Breast epithelium (tissue), 4 donors: ENCODE results near the gene IGF2BP2. TPM values are rescaled to one million over a fixed set of nuclear protein-coding genes. Genes with fewer than 3 reads are reported as not detected.

ENCODE experiments used
- DNase-seq, 2 donors: peaks; one replicate each; pipeline ENCODE4 v3.0.0-alpha.2; 2019; ENCODE audit warnings: low spot score in 2 of 2
- H3K27ac ChIP-seq, 2 donors: fragments of 200-600 bp; sonication (generic) in 1 of 2; one replicate each; pipeline ENCODE4 v1.5.1; 2016 to 2019; ENCODE audit warnings: mild to moderate bottlenecking in 1 of 2
- H3K27me3 ChIP-seq, 2 donors: fragments of 200-600 bp; sonication (generic) in 1 of 2; one replicate each; pipeline versions ENCODE4 v1.5.1 to v1.6.0; 2017 to 2019; ENCODE audit warnings: control low read depth in 1 of 2, mild to moderate bottlenecking in 1 of 2
- H3K36me3 ChIP-seq: fragments of 200-600 bp; one replicate; pipeline ENCODE4 v1.5.1; 2019
- H3K4me1 ChIP-seq, 2 donors: fragments of 200-600 bp; sonication (generic); one replicate each; pipeline ENCODE4 v1.5.1; 2016 to 2019; ENCODE audit warnings: control low read depth in 1 of 2
- H3K4me3 ChIP-seq, 3 donors: fragments of 200-600 bp; sonication (generic); 1 replicate in 2 of 3; 2 replicates in 1 of 3; pipeline ENCODE4 v1.5.1; 2016 to 2019; ENCODE audit warnings: mild to moderate bottlenecking in 3 of 3, moderate library complexity in 2 of 3
- H3K9me3 ChIP-seq, 2 donors: fragments of 200-600 bp; sonication (generic) in 1 of 2; one replicate each; pipeline ENCODE4 v1.5.1; 2016 to 2019; ENCODE audit warnings: control low read depth in 1 of 2
- CTCF ChIP-seq, 3 donors: fragments of 450-650 bp; IDR thresholded peaks; one replicate each; pipeline ENCODE4 v1.5.1; 2016 to 2017; ENCODE audit warnings: antibody characterized with exemption in 3 of 3, mild to moderate bottlenecking in 3 of 3, moderate library complexity in 3 of 3
- POLR2A ChIP-seq: fragments of 450-650 bp; IDR thresholded peaks from one replicate; pipeline ENCODE4 v1.6.1; 2016; ENCODE audit warnings: antibody characterized with exemption, mild to moderate bottlenecking, moderate library complexity
- POLR2AphosphoS5 ChIP-seq, 3 donors: sonication (generic); formaldehyde crosslinking; IDR thresholded peaks; one replicate each; pipeline ENCODE4 v1.6.1; 2017; ENCODE audit warnings: antibody characterized with exemption in 3 of 3
- intact Hi-C: fragments of 100-400 bp; cut with DNase I; formaldehyde crosslinking; loops from one replicate; pipeline ENCODE4 v1.15.1; 2023; ENCODE audit warnings: low total_unique reads
- total RNA-seq, 3 donors: library from RNA; depleted of rRNA; stranded (reverse); fragments of >200 nt; gene quantifications; one replicate each; pipeline ENCODE4 v1.1.0, GENCODE V29; 2016

Gene IGF2BP2
- total RNA-seq, 3 donors from 2014 or later, result 4.9 to 27.5 (median 23.8) TPM

GRCh38 chr3:185696039-185696438 lies 128.8 kb downstream of the IGF2BP2 start:
- Histone ChIP-seq H3K4me3 (no peak overlapping the region), H3K9me3 (no peaks in the 10 kb centered on the region), H3K36me3 (no peaks in the 10 kb centered on the region), H3K27ac (no peak overlapping the region), H3K27me3 (no peaks in the 10 kb centered on the region), H3K4me1 (no peaks in the 10 kb centered on the region)
- intact Hi-C loops, result loop anchor here (5.0 kb wide), 1 partner anchor 336 kb away; no protein-coding TSS in a partner anchor
- no peak for TF ChIP-seq POLR2AphosphoS5 (IDR thresholded peaks at IDR 0.05)
- no peak for TF ChIP-seq POLR2A
- no peak for TF ChIP-seq CTCF (IDR thresholded peaks at IDR 0.05)
- DNase-seq, result no peak

GRCh38 chr3:185693985-185694653 lies 130.7 kb downstream of the IGF2BP2 start:
- Histone ChIP-seq H3K9me3 (no peaks in the 10 kb centered on the region), H3K4me1 (no peaks in the 10 kb centered on the region), H3K36me3 (no peaks in the 10 kb centered on the region), H3K27me3 (no peaks in the 10 kb centered on the region), H3K4me3 (no peak overlapping the region), H3K27ac (no peak overlapping the region)
- no peak for TF ChIP-seq POLR2A
- TF ChIP-seq CTCF (IDR thresholded peaks at IDR 0.05), result no peak
- TF ChIP-seq POLR2AphosphoS5 (IDR thresholded peaks at IDR 0.05), result no peak
- no peak for DNase-seq
- intact Hi-C loops, result no loop called here

- H3K27ac ChIP-seq, result no peak overlapping the region
Measured at GRCh38 chr3:185691622-185692021, 133.2 kb downstream of the IGF2BP2 start.

GRCh38 chr3:185687271-185687878 lies 137.5 kb downstream of the IGF2BP2 start:
- intact Hi-C loops, result no loop called here
- Histone ChIP-seq H3K36me3 (no peaks in the 10 kb centered on the region), H3K9me3 (no peaks in the 10 kb centered on the region), H3K27ac (no peak overlapping the region), H3K4me1 (no peaks in the 10 kb centered on the region), H3K27me3 (no peaks in the 10 kb centered on the region), H3K4me3 (no peak overlapping the region)
- no peak for TF ChIP-seq POLR2A
- no peak for TF ChIP-seq POLR2AphosphoS5 (IDR thresholded peaks at IDR 0.05)
- no peak for TF ChIP-seq CTCF (IDR thresholded peaks at IDR 0.05)
- no peak for DNase-seq

More at GRCh38 chr3:185691622-185692021, 133.2 kb downstream of the IGF2BP2 start:
- intact Hi-C loops, result no loop called here
- no peaks in the 10 kb centered on the region for H3K27me3 ChIP-seq
- DNase-seq, result no peak
- no peaks in the 10 kb centered on the region for H3K36me3 ChIP-seq
- H3K9me3 ChIP-seq, result no peaks in the 10 kb centered on the region
- TF ChIP-seq POLR2AphosphoS5 (IDR thresholded peaks at IDR 0.05), result no peak
- no peak for TF ChIP-seq CTCF (IDR thresholded peaks at IDR 0.05)
- TF ChIP-seq POLR2A, result no peak
- H3K4me3 ChIP-seq, result no peak overlapping the region
- H3K4me1 ChIP-seq, result no peaks in the 10 kb centered on the region
